ENCODE data around the gene ACOT6.
A peak's percentile ranks its signal among the peaks of the same experiment; 100 is the strongest.
"Not testable (repeated sequence)": the region's sequence is repeated elsewhere in the genome, so short reads cannot be mapped to it uniquely, and the experiment has no call there.

The ACOT6 gene

GRCh38 chr14:73594491-73594890 lies 17.8 kb upstream of the ACOT6 start:
- DNase-seq (ENCODE audit: low read depth in 2 of 2), result no peak

GRCh38 chr14:73599499-73599898 lies 12.8 kb upstream of the ACOT6 start:
- no peak for DNase-seq (ENCODE audit: low read depth in 2 of 2)

- no peak for DNase-seq (ENCODE audit: low read depth in 2 of 2)
These were observed 9.3 kb upstream of the ACOT6 start for GRCh38 chr14:73602994-73603393.

- DNase-seq (ENCODE audit: low read depth in 2 of 2), result no peak
These were observed 6.0 kb upstream of the ACOT6 start for GRCh38 chr14:73606271-73606670.

GRCh38 chr14:73607241-73607640 lies 5.1 kb upstream of the ACOT6 start:
- DNase-seq (ENCODE audit: low read depth in 2 of 2), result no peak

- DNase-seq (ENCODE audit: low read depth in 2 of 2), result no peak
These were observed 1.6 kb upstream of the ACOT6 start for GRCh38 chr14:73610687-73611086.

- no peak for DNase-seq (ENCODE audit: low read depth in 2 of 2)
These were observed 698 bp downstream of the ACOT6 start for GRCh38 chr14:73613046-73613383.

GRCh38 chr14:73613419-73613963 lies 1.2 kb downstream of the ACOT6 start:
- DNase-seq (ENCODE audit: low read depth in 2 of 2), result no peak

GRCh38 chr14:73616831-73617230 lies 4.5 kb downstream of the ACOT6 start:
- no peak for DNase-seq (ENCODE audit: low read depth in 2 of 2)

- DNase-seq (ENCODE audit: low read depth in 2 of 2), result no peak
These were observed 7.2 kb downstream of the ACOT6 start for GRCh38 chr14:73619524-73619923.

GRCh38 chr14:73620268-73620667 lies 8.0 kb downstream of the ACOT6 start:
- DNase-seq (ENCODE audit: low read depth in 2 of 2), result no peak

GRCh38 chr14:73623504-73624054 lies 11.3 kb downstream of the ACOT6 start:
- DNase-seq (ENCODE audit: low read depth in 2 of 2), result no peak

GRCh38 chr14:73625706-73626105 lies 13.4 kb downstream of the ACOT6 start:
- DNase-seq (ENCODE audit: low read depth in 2 of 2), result no peak

GRCh38 chr14:73627151-73627558 lies 14.8 kb downstream of the ACOT6 start:
- no peak for DNase-seq (ENCODE audit: low read depth in 2 of 2)

GRCh38 chr14:73630009-73630780 lies 17.9 kb downstream of the ACOT6 start:
- DNase-seq (ENCODE audit: low read depth in 2 of 2), result no peak

- peak in 1 of 2 donors; percentile 26 for DNase-seq (ENCODE audit: low read depth in 2 of 2)
These were observed 21.0 kb downstream of the ACOT6 start for GRCh38 chr14:73633116-73634010.

- no peak for DNase-seq (ENCODE audit: low read depth in 2 of 2)
These were observed 21.9 kb downstream of the ACOT6 start for GRCh38 chr14:73634011-73634833.

GRCh38 chr14:73636355-73636754 lies 24.0 kb downstream of the ACOT6 start:
- not testable (repeated sequence) for DNase-seq (ENCODE audit: low read depth in 2 of 2)

GRCh38 chr14:73637830-73638229 lies 25.5 kb downstream of the ACOT6 start:
- no peak for DNase-seq (ENCODE audit: low read depth in 2 of 2)

- DNase-seq (ENCODE audit: low read depth in 2 of 2), result no peak
These were observed 28.6 kb downstream of the ACOT6 start for GRCh38 chr14:73640796-73641365.
